Kidney glomerular epithelial cell (primary cell): ENCODE data around the gene KRTAP19-2.
"Not testable (repeated sequence)": the region's sequence is repeated elsewhere in the genome, so short reads cannot be mapped to it uniquely, and the experiment has no call there.

Source experiments
- DNase-seq: peaks from one replicate; lab custom pipeline; 2025; lab: John Stamatoyannopoulos, UW

Gene KRTAP19-2, protein sequence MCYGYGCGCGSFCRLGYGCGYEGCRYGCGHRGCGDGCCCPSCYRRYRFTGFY

DNA sequence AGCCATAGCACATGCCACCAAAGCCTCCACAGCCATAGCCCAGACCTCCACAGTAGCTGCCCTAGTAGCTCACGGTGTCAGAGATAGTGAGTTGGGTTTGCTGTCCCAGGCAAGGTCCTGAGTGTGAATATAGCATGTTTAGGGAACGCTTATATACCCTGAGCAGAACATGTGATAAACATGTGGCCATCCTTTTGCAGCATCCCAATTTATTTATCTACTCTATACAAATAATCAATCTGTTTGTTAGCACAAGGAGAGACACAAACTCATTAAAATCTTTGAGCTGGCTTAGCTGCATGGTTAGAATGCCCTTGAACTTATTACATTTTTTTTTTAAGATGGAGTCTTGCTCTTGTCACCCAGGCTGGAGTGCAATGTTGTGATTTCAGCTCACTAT, at the start of gene KRTAP19-2:
Gene KRTAP19-2, minus strand, starts transcription at position 101 of the 400 bp plus-strand sequence. Its CDS starts 88 bp downstream, at position 13.
- DNase-seq, result no peak

DNA sequence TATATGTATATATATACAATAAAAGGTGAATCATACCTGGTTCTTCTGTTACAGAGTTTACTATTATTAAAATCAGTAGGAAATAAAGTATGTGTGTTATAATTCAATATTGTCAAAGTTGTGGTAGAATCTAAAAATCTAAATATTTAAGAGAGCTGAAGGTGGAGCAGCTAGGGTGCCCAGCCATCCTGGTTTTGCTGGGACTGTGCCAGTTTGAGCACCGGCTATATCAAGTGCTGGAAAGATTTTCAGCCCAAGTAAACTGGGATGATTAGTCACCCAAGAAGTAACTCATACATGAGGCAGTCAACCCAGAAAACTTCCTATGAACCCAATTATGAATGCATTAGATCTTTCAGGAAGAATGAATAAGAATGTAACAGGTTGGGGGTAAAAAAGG, 31.6 kb upstream of the KRTAP19-2 start:
- DNase-seq, result no peak

DNA sequence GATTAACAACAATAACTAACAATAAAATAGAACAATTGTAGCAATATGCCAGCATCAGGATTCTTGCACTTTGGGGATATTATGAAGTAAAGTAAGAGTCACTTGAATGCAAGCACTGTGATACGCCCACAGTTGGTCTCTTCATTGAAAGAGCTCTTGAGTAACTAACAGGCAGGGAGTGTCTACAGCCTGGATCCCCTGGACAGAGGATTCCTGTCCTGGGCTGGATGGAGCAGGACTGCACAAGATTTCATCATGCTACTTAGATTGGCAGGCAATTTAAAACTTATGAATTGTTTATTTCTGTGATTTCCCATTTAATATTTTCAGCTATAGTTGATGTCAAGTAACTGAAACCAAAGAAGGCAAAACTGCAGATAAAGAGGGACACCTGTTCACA, 28.4 kb upstream of the KRTAP19-2 start:
- no peak for DNase-seq

DNA sequence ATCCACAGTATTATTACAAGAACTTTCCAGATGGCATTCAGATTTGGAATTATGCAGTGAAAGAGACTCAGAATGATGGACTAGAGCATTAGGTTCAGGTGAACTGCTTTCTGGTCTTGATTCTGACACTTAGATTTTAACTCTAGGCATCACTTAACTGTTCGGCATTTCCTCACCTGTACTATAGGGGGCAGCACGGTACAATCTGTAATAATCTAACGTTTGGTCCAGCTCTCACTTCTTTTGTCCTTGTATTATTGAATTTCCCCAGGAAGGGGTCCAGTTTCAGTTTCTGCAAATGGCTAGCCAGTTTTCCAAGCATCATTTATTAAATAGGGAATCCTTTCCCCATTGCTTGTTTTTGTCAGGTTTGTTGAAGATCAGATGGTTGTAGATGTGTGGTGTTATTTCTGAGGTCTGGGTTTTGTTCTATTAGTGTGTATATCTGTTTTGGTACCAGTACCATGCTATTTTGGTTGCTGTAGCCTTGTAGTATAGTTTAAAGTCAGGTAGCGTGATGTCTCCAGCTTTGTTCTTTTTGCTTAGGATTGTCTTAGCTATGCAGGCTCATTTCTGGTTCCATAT, 18.5 kb upstream of the KRTAP19-2 start:
- not testable (repeated sequence) for DNase-seq

DNA sequence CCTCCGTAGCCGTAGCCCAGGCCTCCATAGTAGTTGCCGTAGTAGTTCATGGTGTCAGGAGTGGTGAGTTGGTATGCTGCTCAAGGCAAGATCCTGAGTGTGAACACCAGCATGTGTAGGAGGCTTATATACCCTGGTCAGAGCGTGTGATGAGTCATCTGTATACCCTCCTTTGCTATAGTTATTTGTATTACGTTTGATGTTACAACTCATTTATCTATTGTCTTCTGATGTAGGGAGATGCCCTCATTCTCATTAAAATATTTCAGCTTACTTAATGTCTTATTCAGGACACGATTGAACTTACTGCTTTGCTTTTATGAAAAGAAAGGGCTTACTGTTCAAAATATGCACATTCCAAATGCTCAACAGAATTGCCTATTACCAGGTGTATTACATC, 14.8 kb upstream of the KRTAP19-2 start, which contains the start of gene KRTAP19-5:
Gene KRTAP19-5, minus strand, starts transcription at position 101 of the 400 bp plus-strand sequence. Its CDS starts 51 bp downstream, at position 50.
- no peak for DNase-seq

DNA sequence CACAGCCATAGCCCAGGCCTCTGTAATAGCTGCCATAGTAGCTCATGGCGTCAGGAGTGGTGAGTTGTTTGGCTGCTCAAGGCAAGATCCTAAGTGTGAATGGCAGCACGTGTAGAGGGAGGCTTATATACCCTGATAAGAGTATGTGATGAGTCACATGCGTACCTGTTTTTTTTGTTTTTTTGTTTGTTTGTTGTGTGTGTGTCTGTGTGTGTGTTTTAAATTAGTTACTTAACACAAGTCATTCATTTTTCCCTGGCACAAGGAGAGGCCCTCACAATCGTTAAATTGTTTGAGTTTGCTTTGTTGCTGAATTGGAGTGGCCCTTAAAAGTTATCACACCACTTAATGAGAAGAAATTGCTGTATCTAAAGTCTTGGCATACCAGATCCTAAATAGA, 9.8 kb upstream of the KRTAP19-2 start, which contains the start of gene KRTAP19-4:
Gene KRTAP19-4, minus strand, starts transcription at position 101 of the 400 bp plus-strand sequence. Its CDS starts 55 bp downstream, at position 46.
- DNase-seq, result no peak

DNA sequence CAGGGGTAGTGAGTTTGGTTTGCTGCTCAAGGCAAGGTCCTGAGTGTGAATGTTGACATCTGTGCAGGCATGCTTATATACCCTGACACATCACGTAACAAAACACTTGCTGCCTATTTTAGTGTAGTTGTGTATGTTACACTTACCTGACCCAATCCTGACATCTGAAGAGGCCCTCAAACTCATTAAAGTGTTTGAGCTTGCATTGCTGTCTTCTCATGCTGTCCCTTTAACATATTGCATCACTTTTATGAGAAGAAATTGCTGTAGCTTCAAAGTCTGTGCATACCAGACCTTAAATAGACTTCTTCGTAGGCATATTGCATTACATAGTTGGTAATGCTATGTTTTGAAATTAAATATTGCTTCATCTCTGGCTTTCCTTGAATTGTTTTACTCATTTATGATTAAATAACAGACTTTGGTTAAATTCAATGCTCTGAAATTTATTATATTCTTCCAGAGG, 4.8 kb upstream of the KRTAP19-2 start, which contains the start of gene KRTAP19-3:
Gene KRTAP19-3, minus strand, starts transcription at position 51 of the 466 bp plus-strand sequence. CDS start 56 bp downstream, outside the sequence.
- no peak for DNase-seq

DNA sequence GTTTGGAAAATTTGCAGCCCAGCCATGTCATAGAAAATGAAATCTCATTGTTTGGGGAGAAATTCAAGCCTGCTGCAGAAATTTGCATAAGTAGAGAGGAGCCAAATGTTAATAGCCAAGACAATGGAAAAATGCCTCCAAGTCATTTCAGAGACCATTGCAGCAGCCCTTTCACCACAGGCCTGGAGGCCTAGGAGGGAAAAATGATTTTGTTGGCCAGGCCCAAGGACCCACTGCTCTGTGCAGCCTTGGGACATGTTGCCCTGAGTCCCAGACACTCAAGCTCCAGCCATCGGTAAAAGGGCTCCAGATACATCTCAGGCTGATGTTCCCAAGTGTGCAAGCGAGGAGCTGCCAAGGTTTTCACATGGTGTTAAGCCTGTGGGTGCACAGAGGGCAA, 1.1 kb downstream of the KRTAP19-2 start:
- no peak for DNase-seq

DNA sequence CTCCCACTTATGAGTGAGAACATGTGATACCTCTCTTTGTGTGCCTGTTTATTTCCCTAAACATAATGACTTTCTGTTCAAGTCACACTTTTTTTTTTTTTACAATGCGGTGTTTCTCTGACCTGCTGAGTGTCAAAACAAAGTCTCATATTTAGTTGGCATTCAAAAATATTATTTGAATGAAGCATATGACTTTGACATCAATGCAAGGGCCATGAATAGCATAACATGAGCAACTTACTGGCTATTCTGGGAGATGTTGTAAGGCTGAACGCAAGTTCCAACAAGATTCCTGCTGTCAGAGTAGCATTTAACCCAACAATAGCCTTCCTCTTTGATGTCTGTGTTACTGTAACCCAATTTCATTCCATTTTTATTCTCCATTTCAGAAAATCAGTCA, 5.1 kb downstream of the KRTAP19-2 start:
- DNase-seq, result no peak

DNA sequence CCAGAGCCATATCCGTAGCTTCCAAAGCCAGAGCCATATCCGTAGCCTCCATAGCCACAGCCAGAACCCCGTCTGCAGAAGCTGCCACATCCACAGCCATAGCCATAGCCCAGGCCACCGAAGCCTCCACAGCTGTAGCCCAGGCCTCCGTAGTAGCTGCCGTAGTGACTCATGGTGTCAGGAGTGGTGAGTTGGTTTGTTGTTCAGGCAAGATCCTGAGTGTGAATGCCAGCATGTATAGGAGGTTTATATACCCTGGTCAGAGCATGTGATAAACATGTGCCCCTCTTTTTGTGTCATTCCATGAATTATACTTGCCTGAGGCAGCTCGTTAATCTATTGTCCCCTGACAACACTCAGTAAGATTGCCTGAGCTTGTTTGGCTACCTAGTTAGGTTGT, 7.1 kb downstream of the KRTAP19-2 start, which contains the start of gene KRTAP19-1:
Gene KRTAP19-1, minus strand, starts transcription at position 223 of the 400 bp plus-strand sequence. Its CDS starts 50 bp downstream, at position 173.
- no peak for DNase-seq

DNA sequence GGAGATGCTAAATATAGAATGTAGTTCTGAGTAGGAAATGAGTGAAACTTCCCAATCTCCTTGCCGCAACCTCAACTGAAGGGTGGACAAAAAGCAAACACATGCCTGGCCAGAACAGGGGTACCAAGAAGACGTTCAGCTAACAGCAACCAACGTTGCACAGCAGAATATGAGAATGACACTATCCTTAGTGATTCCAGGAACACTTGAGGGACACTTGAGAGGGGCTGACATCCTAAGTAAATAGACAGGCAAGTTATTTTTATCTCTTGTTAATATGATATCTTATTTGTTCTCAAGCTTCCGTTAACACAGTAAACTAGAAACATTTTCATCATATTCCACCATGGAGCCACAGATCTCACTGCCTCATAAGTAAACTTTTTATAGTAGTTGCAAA, 8.0 kb downstream of the KRTAP19-2 start:
- DNase-seq, result no peak

DNA sequence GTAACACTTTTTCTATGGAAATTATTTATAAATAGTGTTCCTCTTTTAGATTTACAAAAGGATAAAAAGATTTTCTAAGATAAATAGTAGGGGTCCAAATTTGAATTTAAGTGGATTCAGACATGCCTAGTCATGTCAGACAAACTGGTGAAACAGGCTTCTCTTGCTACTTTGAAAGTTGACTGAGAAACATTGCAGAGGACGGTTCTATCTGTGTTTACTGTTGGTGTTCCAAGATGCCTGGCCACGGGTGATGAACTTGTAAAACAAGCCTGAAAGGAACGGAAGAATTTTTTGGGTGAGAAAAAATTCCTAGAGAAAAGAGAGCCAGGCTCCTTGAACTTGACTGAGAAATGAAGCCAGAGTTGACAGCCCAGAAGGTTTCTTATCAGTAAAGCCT, 9.2 kb downstream of the KRTAP19-2 start:
- no peak for DNase-seq

DNA sequence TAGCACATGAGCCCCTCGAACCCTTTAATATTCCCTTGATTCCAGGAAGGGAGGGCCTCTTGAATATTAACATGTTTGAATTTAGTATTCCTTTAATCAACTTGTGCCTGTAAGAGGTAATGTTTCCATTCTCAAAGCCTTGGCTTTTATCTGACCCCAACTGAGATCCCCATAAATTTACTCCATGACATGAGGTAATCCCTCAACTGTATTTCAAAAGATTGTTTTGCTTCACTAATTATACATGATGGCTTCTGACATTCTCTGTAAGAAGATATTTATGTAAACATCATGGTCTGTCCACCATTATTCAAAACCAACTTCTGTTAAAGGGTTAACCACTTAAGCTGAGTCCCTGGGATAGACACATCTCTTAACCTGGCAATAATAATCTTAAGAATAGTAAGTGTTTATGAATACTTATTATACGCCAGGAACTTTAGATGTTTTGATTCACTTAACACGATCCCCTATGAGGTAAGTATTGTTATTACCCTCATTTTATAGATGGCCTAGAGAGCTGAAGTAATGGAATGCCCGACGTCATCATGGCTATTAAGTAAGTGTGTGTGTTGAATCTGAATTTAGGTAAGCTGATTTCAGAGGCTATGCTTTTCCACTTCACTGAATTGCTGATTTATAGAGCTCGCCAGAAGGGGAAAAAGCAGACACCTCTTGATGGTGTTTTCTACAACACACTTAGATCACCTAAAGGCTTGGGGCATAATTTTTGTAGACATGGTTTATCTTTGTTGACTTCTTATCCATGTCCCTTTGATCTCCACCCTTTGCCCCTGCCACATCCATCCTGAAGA, 18.1 kb downstream of the KRTAP19-2 start:
- DNase-seq, result no peak

DNA sequence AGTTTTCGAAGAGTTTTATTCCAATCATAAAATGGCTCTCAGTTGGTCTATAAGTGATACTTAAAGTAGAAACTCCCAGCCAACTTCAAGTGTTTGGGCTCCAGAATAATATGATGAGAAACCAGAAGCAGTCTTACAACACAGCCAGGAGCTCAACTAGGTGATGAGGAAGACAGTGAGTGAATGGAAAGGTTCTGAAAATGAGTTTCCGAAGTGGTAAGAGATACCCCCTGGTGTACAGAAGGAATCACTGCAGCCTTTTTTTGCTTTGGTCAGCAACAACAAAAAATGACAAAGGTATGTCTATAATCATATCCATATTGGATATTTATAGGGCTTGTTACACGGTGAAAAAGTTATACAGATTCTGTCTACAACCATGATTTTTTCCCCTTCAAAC, 23.5 kb downstream of the KRTAP19-2 start:
- no peak for DNase-seq

DNA sequence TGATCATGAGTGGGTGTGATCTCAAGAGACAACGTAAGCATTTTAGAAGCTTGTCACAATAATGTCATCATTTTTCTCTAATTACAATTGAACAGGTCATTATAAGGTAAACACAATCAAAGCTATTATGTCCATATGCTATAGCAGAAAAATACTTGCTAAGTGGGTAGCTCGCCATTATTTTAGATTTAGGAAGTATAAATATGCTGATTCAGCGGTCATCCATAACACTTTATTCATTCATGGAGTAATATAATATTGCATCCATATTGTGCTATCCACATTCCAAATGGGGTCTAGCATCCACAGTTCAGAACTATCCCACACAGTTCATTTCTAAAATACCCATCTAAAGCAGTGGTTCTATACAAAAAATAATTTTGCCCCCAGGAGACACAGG, 38.7 kb downstream of the KRTAP19-2 start:
- DNase-seq, result no peak

DNA sequence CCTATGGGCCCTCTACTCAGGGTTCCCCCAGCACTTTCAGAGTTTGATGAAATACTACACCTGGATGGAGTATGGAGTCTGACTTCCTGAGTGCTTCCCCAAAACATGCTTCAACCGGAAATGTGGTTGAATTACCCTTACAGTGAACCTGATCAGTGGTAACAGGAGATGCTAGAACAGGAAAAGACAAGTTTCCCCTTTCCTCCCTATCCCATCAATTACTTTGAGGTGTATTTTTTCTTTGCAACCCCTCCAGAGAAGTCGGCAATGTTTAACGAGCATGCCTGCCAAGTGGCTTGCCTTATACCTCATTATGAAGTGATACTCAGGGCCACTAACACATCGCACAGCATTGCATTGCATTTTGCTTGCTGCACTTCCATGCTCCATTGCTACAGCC, 40.2 kb downstream of the KRTAP19-2 start:
- no peak for DNase-seq

DNA sequence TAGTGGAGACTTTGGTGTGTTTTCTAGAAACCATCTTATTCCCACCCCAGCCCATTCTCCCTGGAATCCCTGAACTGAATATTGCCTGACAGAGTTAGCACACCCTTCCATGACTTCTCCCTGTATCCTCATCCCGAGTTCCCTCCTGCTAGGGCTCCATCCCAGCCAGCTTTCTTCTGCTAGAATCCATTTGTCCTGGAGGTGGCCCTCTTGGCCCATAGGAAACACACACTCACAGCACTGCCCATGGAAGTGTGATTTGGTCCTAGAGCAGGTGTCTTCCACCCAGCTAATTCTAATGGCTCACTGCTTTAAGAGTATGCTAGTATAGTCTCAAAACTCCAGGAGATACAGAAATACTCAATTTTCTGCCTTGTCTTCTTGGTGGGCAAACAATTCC, 43.0 kb downstream of the KRTAP19-2 start:
- DNase-seq, result no peak

DNA sequence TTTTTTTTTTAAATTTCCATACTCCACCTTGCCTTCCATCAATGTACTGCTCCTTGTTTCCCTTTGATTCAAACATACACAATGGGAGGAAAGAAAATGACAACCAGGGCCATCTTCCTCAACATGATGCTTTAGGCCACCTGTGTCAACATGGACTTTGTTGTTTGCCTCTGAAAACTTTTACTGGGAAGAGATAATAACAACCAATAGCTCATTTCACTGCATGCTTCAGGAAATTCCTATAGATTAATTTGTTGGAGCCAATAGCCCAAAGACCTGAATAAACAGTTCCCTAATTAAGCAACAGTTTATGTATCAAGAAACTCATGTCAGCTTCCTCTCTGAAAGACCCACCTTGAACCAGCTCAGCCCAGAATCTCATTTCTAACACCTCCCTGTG, 44.0 kb downstream of the KRTAP19-2 start:
- DNase-seq, result no peak

DNA sequence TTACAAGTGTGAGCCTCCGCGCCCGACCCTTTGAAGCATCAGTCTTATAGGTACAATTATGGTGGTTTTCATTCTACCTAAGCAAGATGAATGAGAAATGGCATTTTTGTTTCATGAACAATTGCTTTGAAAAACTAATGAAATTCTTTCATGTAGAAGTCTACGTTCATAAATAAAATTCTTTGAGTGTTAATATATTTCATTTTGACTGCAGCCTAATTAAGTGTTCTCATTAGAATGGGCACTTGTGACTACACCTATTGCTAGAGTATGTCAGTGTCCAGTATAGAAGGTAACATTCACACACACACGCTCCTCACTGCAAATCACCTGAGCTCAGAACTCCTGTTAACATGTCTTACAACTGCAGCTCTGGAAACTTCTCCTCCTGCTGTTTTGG, 47.3 kb downstream of the KRTAP19-2 start, which contains the start of gene KRTAP15-1:
Gene KRTAP15-1, plus strand, starts transcription at position 301 of the 400 bp plus-strand sequence. Its CDS starts 53 bp downstream, at position 354.
- no peak for DNase-seq
